Measurements from ENCODE around the gene CHPF.

DNA sequence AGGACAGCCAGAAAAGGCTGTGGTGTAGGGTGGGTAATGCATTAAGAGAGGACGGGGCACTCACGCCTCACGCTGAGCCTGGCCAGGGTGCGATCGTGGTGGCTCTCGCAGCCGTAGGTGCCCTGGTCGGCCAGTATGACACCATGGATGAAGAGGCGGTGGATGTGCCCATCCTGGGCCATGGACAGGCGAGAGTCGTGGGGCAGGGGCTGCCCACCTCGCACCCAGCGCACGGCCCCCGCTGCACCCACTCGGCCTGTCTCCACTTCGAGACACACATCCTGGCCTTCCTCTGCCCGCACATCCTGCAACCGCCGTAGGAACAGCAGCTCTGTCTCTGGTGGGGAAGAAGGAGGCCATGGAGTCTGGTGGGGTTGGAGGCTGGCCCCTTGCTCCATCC lies 12.3 kb upstream of the CHPF start:
- TF ChIP-seq, protein P1, sequence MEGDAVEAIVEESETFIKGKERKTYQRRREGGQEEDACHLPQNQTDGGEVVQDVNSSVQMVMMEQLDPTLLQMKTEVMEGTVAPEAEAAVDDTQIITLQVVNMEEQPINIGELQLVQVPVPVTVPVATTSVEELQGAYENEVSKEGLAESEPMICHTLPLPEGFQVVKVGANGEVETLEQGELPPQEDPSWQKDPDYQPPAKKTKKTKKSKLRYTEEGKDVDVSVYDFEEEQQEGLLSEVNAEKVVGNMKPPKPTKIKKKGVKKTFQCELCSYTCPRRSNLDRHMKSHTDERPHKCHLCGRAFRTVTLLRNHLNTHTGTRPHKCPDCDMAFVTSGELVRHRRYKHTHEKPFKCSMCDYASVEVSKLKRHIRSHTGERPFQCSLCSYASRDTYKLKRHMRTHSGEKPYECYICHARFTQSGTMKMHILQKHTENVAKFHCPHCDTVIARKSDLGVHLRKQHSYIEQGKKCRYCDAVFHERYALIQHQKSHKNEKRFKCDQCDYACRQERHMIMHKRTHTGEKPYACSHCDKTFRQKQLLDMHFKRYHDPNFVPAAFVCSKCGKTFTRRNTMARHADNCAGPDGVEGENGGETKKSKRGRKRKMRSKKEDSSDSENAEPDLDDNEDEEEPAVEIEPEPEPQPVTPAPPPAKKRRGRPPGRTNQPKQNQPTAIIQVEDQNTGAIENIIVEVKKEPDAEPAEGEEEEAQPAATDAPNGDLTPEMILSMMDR (IDR thresholded peaks at IDR 0.05) = no peak
- no peak for TF ChIP-seq POLR2A (IDR thresholded peaks at IDR 0.05)

Measured in esophagus squamous epithelium (tissue), 4 donors.